ENCODE measurements around the gene GPR37L1.
"Not testable (repeated sequence)": the region's sequence is repeated elsewhere in the genome, so short reads cannot be mapped to it uniquely, and the experiment has no call there.

The GPR37L1 gene

GRCh38 chr1:202155478-202156021 lies 32.8 kb downstream of the GPR37L1 start:
- DNase-seq: no peak

DNA sequence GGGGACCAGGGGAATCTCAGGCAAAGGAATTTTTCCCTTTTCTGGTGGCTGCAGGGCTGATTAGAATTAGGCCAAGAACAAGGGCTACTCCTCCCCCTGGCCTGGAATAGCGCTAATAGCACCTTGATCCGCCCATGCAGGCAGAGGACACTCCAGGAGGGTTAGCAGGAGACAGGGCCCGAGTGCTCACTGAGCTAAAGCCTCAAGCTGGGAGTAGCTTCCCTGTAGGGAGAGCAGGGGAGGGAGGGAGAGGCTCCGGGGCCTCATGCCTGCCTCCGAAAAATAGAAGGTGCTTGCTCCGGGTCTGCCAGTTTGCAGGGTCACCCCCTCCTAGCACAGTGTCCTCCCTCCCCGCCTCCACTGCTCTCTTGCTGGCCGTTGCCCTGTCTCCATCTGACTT lies 33.9 kb downstream of the GPR37L1 start:
- no peak for DNase-seq

DNA sequence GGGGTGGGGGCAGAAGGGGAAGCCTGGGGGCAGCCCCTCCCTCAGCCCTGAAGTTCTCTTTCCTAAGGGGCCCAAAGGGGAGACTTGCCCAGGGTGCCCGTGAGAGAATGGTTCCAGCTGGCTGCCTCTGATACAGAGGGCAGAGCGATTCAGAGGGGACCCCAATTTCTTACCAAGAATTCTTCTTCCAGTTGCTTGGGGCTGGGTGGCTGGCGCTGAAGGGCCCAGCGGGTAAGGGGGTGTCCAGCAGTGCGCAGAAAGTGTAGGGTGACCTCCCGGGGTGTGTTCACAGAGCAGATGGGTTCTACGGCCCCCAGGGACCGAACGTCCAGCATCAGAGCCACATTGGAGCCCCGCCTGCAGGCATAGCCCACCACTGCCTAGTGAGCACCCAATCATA lies 35.2 kb downstream of the GPR37L1 start:
- no peak for DNase-seq

- DNase-seq: no peak
Measured at GRCh38 chr1:202158810-202159533, 36.3 kb downstream of the GPR37L1 start.

- DNase-seq: no peak
Measured at GRCh38 chr1:202159534-202160371, 37.0 kb downstream of the GPR37L1 start.

- DNase-seq: no peak
Measured at GRCh38 chr1:202160377-202160940, 37.7 kb downstream of the GPR37L1 start, which contains the start of gene PTPN7. TSS of gene PTPN7 (minus strand) at chr1:202160602. CDS start at chr1:202159402, 1,200 bp downstream.

DNA sequence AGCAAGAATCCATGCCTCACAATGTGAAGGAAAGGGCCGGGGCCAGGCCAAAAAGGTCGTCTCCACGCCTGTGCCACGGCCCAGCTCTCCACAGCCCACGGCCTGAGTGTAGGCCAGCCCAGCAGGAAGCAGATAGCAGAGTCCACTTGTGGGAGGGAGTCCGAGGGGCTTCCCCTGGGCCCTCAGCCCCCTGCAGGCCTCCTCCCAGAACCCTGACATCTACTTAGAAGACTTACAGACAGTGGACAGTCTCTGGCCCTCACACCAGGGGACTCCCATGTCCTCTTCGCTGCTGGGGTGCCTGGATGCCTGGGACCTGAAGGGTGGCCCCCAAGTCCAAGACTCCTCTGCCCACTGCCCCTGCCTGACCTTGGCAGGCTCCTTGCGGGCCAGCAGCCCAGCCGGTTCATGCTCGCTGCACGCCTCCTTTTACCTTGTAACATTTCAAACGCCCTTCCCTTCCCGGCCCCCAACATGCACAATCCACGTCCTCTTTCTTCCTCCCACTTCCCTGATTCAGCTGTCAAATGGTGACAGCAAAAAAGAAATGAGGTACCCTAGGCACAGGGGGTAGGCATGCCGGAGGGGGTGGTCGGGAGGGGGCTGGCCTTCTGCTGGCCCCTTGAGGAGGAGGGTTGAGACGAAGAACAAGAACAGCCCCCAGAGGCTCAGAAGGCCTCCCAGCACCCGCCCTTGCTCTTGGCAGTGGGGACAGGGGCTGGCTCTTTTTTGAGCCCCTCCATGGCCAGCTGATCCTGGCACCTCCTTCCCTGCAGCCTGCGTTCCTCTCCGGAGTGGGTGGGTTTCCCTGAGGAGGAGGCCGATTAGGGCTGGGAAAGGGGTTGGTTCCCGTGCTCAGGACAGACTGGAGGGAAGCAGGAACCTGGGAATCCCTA lies 38.7 kb downstream of the GPR37L1 start:
- no peak for DNase-seq

DNA sequence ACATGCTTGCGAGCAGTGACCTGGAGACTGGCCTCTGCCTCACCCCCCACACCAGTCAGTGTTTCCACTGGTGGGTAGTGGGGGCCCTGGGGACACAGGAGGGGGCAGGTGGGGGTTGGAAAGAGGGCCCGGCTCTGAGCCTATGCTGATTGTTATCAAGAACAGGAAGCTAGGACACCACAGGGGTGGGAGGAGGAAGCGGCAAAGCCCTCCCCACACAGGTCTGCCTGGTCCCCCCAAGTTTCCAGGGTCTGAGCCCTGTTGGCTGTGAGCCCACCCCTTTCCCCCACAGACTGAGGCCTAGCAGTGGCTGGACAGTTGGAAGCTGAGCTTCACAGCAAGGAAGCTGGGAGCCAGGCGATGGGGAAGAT lies 39.3 kb downstream of the GPR37L1 start:
- no peak for DNase-seq

DNA sequence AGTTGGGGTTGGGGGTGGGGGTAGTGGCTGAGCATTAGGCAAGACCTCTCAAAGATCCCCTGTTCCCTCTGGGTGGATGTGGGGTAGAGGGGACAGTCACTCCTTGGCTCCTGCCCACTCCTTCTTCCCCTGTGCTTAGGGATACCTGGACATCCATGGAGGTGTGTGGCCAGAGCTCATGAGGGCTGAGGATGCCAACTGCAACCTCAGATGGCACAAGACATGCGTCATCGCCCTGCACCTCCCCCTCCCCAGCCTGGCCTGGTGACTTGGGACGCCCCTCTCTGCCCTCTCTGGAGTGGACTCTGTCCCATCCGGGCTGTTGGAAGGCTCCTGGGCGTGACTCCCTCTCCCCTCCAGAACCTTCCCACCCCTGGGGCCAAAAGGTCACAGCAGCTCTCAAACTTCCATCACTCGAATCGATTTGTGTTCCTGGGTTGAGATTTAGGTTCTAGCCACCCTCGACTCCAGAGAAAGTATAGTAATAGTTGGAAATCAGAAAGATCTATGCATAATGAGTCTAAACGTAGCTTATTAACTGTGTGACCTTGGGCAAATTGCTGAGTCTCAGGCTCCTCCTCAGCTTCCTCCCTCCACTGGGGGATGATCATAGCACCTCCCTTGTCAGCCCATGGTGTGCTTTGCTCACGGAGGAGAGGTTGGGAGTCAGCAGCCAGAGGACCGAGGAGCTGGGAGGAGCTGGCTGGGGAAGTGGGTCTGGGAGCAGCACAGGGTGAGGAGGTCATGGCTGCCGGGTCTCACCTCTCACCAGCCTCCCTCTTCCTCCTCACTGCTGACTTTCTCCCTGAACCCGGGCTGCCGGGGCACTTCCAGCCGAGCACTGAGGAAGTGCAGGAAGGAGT lies 39.9 kb downstream of the GPR37L1 start:
- DNase-seq: no peak

GRCh38 chr1:202163281-202164270 lies 40.9 kb downstream of the GPR37L1 start:
- DNase-seq: no peak

- no peak for DNase-seq
Measured at GRCh38 chr1:202164271-202165037, 41.7 kb downstream of the GPR37L1 start.

DNA sequence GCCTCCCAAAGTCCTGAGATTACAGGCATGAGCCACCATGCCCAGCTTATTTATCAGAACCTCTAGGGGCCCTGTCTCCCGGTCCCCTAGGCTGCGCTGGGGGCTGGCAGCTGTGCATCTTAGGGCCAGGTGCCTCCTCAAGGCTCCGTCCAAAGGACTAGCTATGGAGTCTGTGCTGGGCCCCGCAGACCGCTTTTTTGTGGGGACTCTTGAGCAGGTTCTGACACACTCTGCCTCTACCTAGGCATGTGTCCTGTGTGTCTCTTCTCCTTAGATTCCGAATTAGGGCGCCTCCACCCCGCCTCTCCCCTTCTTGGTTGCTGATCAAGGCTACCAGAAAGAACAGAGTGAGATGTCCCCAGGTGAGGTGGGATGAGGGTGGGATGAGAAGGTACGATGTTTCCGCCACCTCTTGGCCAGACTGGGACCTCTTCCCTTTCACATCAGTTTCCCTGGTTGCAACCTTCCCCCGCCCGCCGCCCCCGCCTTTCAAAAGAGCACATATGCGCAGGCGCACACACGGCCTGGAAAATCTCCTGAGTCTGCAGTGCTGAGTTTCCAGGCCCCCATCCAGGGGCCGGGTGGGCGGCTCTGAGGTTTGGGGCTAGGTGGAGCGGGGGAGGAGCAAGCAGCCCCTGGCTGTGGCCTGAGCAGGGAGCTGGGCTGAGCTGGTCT lies 42.7 kb downstream of the GPR37L1 start:
- DNase-seq: no peak

DNA sequence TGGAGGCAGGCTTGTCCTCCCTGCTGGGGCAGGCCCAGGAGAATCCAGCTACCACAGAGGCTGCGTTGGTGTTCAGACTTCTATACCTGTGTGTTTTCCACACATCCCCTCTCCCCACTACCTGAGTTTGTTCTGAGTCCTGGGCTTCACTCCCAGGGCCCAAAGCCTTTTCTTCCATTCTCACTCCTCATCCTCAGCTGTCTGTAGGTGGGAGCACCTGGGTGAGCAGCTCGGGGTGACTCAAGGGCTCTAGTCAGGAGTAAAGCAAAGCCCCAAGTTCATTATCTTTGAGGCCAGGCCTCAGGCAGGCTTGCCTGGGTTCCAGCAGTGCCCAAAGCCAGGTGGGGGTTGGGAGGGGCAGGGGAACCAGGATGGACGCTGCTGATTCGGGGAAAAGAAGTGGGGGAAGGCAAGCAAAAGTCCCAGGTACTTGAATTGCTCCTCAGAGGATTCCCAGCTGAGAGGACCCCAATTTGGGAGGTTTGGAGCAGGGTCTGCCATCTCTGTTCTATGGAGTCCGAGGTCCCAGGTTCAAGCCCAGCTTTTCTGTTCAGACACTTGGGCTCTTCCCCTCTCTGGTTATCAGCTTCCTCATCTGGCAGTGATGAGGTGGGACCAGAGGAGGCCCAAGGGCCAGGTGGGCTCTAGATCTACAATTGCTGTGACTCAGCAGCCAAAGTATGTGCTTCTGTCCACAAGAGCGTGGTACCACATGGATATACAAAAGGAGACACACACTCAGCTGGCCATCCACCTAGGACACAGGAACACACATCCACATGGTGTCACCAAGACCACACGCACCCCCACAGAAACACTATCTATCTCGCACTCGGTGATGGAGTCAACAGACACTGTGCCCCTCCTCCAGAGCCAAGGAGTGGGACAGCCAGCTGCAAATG lies 43.5 kb downstream of the GPR37L1 start:
- DNase-seq: no peak

DNA sequence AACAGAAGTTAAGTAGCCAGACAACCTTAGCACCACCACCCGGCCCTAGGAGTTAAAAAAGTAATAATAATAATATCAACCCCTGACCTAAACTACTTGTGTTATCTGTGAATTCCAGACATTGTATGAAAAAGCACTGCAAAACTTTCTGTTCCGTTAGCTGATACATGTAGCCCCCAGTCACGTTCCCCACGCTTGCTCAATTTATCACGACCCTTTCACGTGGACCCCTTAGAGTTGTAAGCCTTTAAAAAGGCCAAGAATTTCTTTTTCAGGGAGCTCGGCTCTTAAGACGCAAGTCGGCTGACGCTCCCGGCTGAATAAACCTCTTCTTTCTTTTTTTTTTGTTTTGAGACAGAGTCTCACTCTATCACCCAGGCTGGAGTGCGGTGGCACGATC lies 44.3 kb downstream of the GPR37L1 start:
- DNase-seq: not testable (repeated sequence)

DNA sequence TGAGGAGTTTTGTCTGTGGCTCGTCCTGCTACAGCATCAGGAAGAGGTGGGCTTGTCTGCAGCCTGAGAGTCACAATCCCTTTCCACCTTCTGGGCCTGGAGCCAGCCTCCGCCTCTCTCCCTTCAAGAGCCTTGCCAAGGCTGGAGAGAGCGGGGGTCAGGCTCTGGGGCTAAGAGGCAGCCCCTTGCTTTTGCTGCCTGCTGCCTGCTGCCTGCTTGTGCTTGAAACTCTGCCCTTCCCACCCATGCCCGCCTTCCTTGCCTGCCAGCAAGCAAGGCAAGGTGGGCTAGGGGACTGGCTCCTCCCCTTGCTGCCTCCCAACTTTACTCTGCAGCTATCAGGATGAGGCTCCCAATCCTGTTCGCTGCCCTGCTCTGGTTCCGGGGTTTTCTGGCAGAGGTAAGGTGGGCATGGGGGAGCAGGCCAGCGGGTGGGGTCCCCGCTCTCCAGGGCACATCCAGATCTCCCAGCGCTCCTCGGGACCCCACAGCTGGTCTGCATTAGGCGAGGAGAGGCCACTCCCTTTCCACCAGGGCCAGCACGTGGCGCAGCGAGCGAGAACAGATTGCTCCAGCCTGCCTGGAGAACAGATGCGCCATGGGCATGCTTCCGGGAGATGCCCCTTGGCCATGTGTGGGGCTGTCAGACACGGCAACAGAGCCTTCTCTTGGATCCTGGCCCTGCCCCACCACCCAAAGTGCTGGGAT lies 45.1 kb downstream of the GPR37L1 start:
- peak; percentile 61 for DNase-seq

DNA sequence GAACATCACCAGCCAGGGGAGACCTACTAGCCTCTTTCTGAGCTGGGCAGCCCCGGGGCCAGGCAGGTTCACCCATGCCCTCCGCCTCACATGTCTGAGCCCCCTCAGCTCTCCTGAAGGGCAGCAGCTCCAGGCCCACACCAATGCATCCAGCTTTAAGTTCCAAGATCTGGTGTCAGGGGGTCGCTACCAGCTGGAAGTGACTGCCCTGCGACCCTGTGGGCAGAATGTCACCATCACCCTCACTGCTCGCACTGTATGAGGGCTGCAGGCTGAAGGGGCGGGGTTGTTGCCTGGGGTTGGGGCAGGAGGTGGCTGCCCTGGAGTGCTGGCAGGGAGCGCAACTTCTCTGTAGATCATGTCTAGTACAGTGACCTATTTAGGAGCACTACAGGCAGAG lies 46.1 kb downstream of the GPR37L1 start:
- DNase-seq: no peak

GRCh38 chr1:202170726-202171125 lies 48.0 kb downstream of the GPR37L1 start:
- DNase-seq: no peak

Measured in NCI-H446 treated with DMSO at 0.1 percent for 48 hours (cell line).